ENCODE measurements around the gene DUXA. TPM values are rescaled to one million over a fixed set of nuclear protein-coding genes. Genes with fewer than 3 reads are reported as not detected.

The DUXA gene
- polyA plus RNA-seq, 2 of the 4 experiments (the other 2 are of a cell fraction) = not detected

- ATAC-seq (peak; percentile 99), DNase-seq (ENCODE audit: low read depth in 1 of 2, low spot score in 1 of 2) (peak; percentile 77 to 91), FAIRE-seq (no peak)
- WGBS (ENCODE audit: missing lambda C conversion rate) = 6% methylated on average over 50 of the region's 81 CpGs
- Histone ChIP-seq H3K27ac (peak within 1 kb of the TSS; percentile 77 to 90), H3K4me3 (peak within 1 kb of the TSS; percentile 83), H3K4me1 (no peaks in the 10 kb centered on the region), H3K9me3 (peaks cover 70% of the 10 kb centered on the region), H3K4me2 (peak within 1 kb of the TSS; percentile 74)
- ChIA-PET POLR2A (interaction anchor here (0.8 to 1.7 kb wide), 2 partner anchors 15 to 49 kb away, joined by 3 to 7 read pairs; partner anchors contain the start of gene ZNF805), CTCF (interaction anchor here (0.6 to 1.6 kb wide), 4 partner anchors 11 to 780 kb away, joined by 3 to 4 read pairs (median 4); no protein-coding TSS in a partner anchor)
- TF ChIP-seq TFCP2L1 (CRISPR knock-in tag; IDR thresholded peaks at IDR 0.05) (0 out of 2 replicates have a peak, but pooled peaks have one; percentile 22), RNF2 (IDR thresholded peaks at IDR 0.05; ENCODE audit: borderline replicate concordance, low read depth) (no peak), CEBPB (IDR thresholded peaks at IDR 0.05) (no peak), GATA3 (IDR thresholded peaks at IDR 0.05; ENCODE audit: borderline replicate concordance) (peak; percentile 38; the same call in 1 of the 2 replicates), BCL3 (IDR thresholded peaks at IDR 0.05) (0 out of 3 replicates have a peak, but pooled peaks have one; percentile 49), JUN (IDR thresholded peaks at IDR 0.05) (peak; percentile 49 to 63; a peak in 2 of 5 replicates), RAD21 (conservative IDR thresholded peaks at IDR 0.05 in 1 of 2, IDR thresholded peaks at IDR 0.05 in 1 of 2) (no peak), MYC (IDR thresholded peaks at IDR 0.05; ENCODE audit: borderline replicate concordance, low read length) (no peak), MAX (IDR thresholded peaks at IDR 0.05) (peak; percentile 88), EHF (CRISPR knock-in tag; IDR thresholded peaks at IDR 0.05) (peak; percentile 25; the same call in 1 of the 2 replicates), RARB (CRISPR knock-in tag; IDR thresholded peaks at IDR 0.05) (no peak)
- TF ChIP-seq, protein P1, sequence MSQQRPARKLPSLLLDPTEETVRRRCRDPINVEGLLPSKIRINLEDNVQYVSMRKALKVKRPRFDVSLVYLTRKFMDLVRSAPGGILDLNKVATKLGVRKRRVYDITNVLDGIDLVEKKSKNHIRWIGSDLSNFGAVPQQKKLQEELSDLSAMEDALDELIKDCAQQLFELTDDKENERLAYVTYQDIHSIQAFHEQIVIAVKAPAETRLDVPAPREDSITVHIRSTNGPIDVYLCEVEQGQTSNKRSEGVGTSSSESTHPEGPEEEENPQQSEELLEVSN (IDR thresholded peaks at IDR 0.05; ENCODE audit: borderline replicate concordance, low read depth) = peak; percentile 70; the same call in 1 of the 2 replicates
- TF ChIP-seq, protein P2, sequence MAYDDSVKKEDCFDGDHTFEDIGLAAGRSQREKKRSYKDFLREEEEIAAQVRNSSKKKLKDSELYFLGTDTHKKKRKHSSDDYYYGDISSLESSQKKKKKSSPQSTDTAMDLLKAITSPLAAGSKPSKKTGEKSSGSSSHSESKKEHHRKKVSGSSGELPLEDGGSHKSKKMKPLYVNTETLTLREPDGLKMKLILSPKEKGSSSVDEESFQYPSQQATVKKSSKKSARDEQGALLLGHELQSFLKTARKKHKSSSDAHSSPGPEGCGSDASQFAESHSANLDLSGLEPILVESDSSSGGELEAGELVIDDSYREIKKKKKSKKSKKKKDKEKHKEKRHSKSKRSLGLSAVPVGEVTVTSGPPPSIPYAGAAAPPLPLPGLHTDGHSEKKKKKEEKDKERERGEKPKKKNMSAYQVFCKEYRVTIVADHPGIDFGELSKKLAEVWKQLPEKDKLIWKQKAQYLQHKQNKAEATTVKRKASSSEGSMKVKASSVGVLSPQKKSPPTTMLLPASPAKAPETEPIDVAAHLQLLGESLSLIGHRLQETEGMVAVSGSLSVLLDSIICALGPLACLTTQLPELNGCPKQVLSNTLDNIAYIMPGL (CRISPR knock-in tag; IDR thresholded peaks at IDR 0.05; ENCODE audit: borderline replicate concordance) = peak; percentile 74; the same call in 1 of the 2 replicates
Measured at GRCh38 chr19:57191141-57192076, 24.1 kb upstream of the DUXA start, which contains the start of gene ZNF264. ZNF264 (plus strand) TSS chr19:57191500; CDS start chr19:57191914, 414 bp downstream.

DNA sequence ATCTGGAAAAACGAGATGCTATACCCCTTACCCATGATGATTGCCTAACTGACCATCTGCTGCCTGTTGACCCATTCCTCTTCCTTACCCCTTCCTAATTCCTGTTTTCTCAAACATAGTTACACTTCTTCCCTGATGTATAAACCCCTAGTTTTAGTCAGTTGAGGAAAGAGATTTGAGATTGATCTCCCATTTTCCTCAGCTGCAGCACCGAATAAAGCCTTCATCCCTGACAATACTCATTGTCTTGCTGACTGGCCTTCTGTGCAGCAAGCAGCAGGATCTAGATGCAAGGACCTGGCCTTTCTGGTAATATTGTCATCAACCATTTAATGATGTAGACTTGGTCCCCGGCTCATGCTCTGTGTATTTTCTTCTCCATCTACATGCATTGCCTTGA is 23.0 kb upstream of the DUXA start:
- Histone ChIP-seq H3K9me3 (peaks cover 71% of the 10 kb centered on the region), H3K4me1 (no peaks in the 10 kb centered on the region), H3K4me2 (no peak overlapping the region), H3K4me3 (no peak overlapping the region; the same call in 2 of the 3 replicates), H3K27ac (no peak overlapping the region)
- POLR2A ChIA-PET = interaction anchor here (1.7 kb wide), 1 partner anchor 50 kb away, joined by 7 read pairs; the partner anchor contains the start of gene ZNF805
- no peak for TF ChIP-seq KDM1A (IDR thresholded peaks at IDR 0.05; ENCODE audit: low read depth)
- TF ChIP-seq SMC3 (IDR thresholded peaks at IDR 0.05) = no peak
- no peak for TF ChIP-seq KDM5A (IDR thresholded peaks at IDR 0.05)
- TF ChIP-seq MYC (IDR thresholded peaks at IDR 0.05; ENCODE audit: borderline replicate concordance, low read length) = no peak
- no peak for TF ChIP-seq ZSCAN20 (CRISPR knock-in tag; IDR thresholded peaks at IDR 0.05)
- TF ChIP-seq GATA3 (IDR thresholded peaks at IDR 0.05; ENCODE audit: borderline replicate concordance) = no peak
- TF ChIP-seq HEYL (CRISPR knock-in tag; IDR thresholded peaks at IDR 0.05) = no peak
- no peak for TF ChIP-seq CHD2 (IDR thresholded peaks at IDR 0.05; ENCODE audit: low read length, partially characterized antibody)
- TF ChIP-seq HDAC2 (IDR thresholded peaks at IDR 0.05) = no peak
- no peak for TF ChIP-seq CBX8 (IDR thresholded peaks at IDR 0.05)
- TF ChIP-seq JUN (IDR thresholded peaks at IDR 0.05) = no peak
- TF ChIP-seq ZNF302 (CRISPR knock-in tag; IDR thresholded peaks at IDR 0.05) = no peak
- TF ChIP-seq RAD21 (conservative IDR thresholded peaks at IDR 0.05 in 1 of 2, IDR thresholded peaks at IDR 0.05 in 1 of 2) = no peak
- no peak for TF ChIP-seq BHLHE40 (IDR thresholded peaks at IDR 0.05; ENCODE audit: low read depth, low read length)
- CTCF ChIA-PET = interaction anchor here (1.6 kb wide), 1 partner anchor 14 kb away, joined by 4 read pairs; no protein-coding TSS in a partner anchor
- 20% methylated on average over 3 of the region's 3 CpGs for WGBS (ENCODE audit: missing lambda C conversion rate)
- ATAC-seq (no peak), FAIRE-seq (no peak), DNase-seq (ENCODE audit: low read depth in 1 of 2, low spot score in 1 of 2) (no peak)

Measured in A549 (cell line).